NCI-H2171 treated with DMSO at 0.1 percent for 48 hours (cell line): ENCODE measurements around the gene MPST.

ENCODE experiments used
- DNase-seq: peaks from one replicate; lab custom pipeline; 2025; lab: John Stamatoyannopoulos, UW

MPST gene

GRCh38 chr22:37023743-37024338 lies 4.3 kb downstream of the MPST start:
- DNase-seq: no peak

DNA sequence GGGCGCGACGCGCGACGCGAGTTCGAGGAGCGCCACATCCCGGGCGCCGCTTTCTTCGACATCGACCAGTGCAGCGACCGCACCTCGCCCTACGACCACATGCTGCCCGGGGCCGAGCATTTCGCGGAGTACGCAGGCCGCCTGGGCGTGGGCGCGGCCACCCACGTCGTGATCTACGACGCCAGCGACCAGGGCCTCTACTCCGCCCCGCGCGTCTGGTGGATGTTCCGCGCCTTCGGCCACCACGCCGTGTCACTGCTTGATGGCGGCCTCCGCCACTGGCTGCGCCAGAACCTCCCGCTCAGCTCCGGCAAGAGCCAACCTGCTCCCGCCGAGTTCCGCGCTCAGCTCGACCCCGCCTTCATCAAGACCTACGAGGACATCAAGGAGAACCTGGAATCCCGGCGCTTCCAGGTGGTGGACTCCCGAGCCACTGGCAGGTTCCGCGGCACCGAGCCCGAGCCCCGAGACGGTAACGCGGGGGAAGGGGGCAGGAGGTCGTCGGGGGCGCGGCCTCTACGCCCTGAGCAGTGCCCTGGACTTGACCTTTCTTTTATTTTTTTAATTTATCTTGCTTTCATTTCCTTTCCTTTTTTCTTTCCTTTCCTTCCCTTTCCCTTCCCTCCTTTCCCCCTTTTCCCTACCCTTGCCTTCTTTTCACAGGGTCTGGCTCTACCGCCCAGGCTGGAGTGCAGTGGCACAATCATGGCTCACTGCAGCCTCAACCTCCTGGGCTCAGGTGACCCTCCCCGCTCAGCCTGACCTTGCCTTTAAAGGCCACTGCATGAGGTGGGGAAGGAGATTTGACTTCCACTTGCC lies 5.0 kb downstream of the MPST start:
- no peak for DNase-seq

GRCh38 chr22:37025500-37026070 lies 6.0 kb downstream of the MPST start:
- no peak for DNase-seq

- DNase-seq: no peak
These were observed 6.8 kb downstream of the MPST start for GRCh38 chr22:37026325-37026724.

- DNase-seq: no peak
These were observed 8.0 kb downstream of the MPST start for GRCh38 chr22:37027556-37027955.

GRCh38 chr22:37028692-37029674 lies 9.4 kb downstream of the MPST start:
- no peak for DNase-seq

- DNase-seq: no peak
These were observed 11.2 kb downstream of the MPST start for GRCh38 chr22:37030560-37031281.

GRCh38 chr22:37032134-37032534 lies 12.6 kb downstream of the MPST start:
- DNase-seq: no peak

GRCh38 chr22:37032535-37033460 lies 13.3 kb downstream of the MPST start:
- DNase-seq: no peak

DNA sequence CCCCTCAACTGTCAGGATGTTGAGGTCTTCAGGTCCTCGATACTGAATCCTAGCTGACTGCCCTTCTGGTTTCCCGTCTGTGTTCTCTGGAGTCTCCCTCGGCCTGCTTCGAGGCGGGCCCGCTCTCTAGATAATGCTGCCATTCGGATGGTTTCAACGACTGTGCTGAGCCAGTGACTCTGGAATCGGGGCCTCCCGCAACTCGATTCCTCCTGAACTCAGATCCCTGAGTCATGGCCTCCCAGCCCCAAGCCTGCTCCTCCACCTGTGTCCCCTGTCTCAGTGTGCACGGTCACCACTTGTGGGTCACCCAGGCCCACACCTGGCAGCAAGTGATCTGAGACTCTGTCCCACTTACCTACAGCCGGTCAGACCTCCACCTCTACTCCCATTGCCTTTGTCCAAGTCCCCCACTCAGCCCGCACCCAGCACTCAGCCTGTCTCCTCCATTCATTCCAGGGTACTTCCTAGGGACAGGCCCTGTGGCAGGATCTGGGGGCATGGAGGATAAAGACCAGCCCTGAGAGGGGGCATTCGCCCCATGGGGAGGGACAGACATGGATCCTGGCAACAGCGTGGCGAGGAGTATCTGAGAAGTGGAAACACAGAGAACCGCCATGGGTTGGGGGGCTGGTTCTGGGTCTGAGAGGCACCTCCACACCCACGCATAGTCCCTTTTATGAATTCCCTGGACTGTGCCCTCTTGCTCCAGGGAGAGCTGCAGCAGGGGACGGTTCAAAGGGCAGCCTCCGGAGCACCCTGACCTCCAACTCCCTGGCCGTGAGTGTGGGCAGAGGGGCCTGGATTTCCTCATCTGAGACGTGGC lies 14.3 kb downstream of the MPST start:
- no peak for DNase-seq

DNA sequence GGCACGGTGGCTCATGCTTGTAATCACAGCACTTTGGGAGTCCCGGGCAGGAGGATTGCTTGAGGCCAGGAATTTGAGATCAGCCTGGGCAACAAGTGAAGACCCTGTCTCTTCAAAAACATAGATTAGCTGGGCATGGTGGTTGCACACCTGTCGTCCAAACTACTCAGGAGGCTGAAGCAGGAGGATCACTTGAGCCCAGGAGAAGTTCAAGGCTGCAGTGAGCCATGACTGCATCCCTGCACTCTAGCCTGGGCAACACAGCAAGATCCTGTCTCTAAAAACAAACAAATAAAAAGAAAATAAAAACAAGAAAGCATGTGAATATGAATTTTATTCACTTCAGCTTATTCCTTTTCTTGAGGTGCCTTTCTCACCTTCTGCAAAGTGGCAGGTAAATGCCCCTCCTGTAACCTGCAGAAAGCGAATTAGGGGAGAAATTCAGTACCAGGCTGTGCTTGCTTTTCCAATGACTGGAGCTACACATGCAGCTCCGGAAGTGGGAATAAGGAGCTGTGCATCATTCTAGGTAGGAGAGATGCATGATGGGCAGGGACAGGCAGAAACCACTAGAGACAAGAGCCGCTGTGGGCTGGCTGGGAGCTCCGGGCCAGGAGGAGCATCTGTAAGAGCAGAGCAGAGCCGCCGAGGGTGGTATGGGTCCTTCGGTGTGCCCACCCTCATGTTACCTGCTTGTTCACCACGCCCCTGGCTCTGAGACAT lies 17.3 kb downstream of the MPST start:
- DNase-seq: no peak

DNA sequence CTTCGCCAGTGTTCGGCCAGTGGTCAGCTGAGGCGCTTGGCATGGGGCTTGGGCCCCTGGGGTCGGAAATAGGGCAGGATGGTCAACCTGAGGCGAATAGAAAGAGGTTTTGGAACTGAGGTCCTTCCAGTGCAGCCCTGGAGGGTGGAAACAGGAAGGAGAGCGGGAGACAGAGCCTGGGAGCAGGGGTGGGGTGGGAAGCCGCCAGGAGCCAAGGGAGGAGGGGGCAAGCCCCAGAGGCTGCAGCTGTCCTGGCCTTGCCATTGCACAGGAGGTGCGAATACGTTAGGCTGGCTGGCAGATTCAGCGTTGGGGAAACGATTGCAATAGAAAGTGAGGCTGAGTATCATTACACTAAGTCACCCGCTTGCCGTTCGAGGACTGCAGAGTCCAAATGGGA lies 18.1 kb downstream of the MPST start:
- DNase-seq: no peak

- no peak for DNase-seq
These were observed 19.9 kb downstream of the MPST start for GRCh38 chr22:37039466-37039865.

- DNase-seq: no peak
These were observed 23.8 kb downstream of the MPST start for GRCh38 chr22:37043209-37043827.

- DNase-seq: peak; percentile 36
These were observed 24.4 kb downstream of the MPST start for GRCh38 chr22:37043828-37044538.

DNA sequence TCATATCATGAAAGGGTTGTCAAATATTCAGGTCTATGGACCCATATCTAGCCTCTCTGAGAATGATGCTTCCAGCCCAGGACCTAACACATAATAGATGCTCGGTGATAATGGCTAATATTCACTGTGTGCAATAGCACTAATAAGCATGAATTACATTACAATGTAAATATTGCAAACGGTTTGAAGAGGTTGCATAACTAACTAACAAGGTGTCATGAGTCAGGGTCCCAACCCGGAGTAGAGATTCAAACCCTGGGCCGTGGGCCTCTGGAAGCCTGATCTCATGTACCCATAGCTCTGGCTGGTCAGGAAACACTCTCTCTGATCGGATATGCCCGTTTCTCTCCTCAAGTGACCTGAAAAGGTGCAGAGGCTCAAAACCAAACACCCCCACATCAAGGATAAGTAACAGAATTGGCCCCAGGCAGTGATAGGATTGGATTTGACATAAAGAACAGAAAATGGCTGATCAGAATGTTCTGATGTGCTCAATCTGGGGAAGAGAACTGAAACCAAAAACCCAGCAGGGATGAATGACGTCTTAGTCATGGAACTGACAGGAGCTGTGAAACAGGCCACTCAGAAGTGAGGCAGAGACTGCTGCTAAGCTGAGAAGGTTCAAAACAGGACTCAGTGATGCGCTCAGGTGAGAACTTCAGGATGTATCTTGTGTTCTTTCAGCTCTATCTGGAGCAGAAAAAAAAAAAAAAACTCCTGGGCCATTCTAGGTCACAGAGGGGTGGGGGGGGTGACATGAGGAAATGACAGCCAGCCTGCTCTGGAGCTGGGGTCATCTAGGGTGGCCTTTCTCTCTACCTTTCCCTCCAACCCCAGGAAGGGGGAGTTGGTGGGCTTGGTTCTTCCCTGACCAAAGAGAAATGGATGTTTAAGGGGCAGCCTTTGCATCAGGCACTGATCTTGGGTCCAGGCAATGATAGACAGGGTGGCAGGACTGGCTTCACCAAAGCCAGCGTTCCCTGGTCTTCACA lies 25.4 kb downstream of the MPST start:
- DNase-seq: no peak
